HG03442 (cell line): ENCODE measurements around the gene PROSER2.
"Not testable (repeated sequence)": the region's sequence is repeated elsewhere in the genome, so short reads cannot be mapped to it uniquely, and the experiment has no call there.

ENCODE experiments used
- ATAC-seq: cut with Tn5 transposase; IDR thresholded peaks from one replicate; pipeline ENCODE4 v1.9.1; 2021; ENCODE audit warnings: mild to moderate bottlenecking, moderate library complexity; ENCODE audit not compliant: unreplicated experiment

PROSER2 gene

GRCh38 chr10:11835061-11835460, 11.9 kb downstream of the PROSER2 start:
- no peak for ATAC-seq

- no peak for ATAC-seq
Measured at GRCh38 chr10:11835704-11836103, 12.5 kb downstream of the PROSER2 start.

- ATAC-seq: no peak
Measured at GRCh38 chr10:11837372-11838161, 14.4 kb downstream of the PROSER2 start.

GRCh38 chr10:11838298-11838852, 15.2 kb downstream of the PROSER2 start:
- no peak for ATAC-seq

GRCh38 chr10:11841375-11841774, 18.2 kb downstream of the PROSER2 start:
- ATAC-seq: no peak

- ATAC-seq: no peak
Measured at GRCh38 chr10:11842411-11842810, 19.3 kb downstream of the PROSER2 start.

GRCh38 chr10:11845113-11845512, 22.0 kb downstream of the PROSER2 start:
- ATAC-seq: no peak

- ATAC-seq: no peak
Measured at GRCh38 chr10:11846542-11846941, 23.4 kb downstream of the PROSER2 start.

- no peak for ATAC-seq
Measured at GRCh38 chr10:11849277-11849676, 26.1 kb downstream of the PROSER2 start.

- ATAC-seq: no peak
Measured at GRCh38 chr10:11849911-11850310, 26.8 kb downstream of the PROSER2 start.

- no peak for ATAC-seq
Measured at GRCh38 chr10:11851910-11852309, 28.8 kb downstream of the PROSER2 start.

- ATAC-seq: not testable (repeated sequence)
Measured at GRCh38 chr10:11852637-11853036, 29.5 kb downstream of the PROSER2 start.

- no peak for ATAC-seq
Measured at GRCh38 chr10:11853468-11853867, 30.3 kb downstream of the PROSER2 start.

- ATAC-seq: no peak
Measured at GRCh38 chr10:11854301-11854700, 31.1 kb downstream of the PROSER2 start.

- no peak for ATAC-seq
Measured at GRCh38 chr10:11856089-11856488, 32.9 kb downstream of the PROSER2 start.

- no peak for ATAC-seq
Measured at GRCh38 chr10:11856678-11857077, 33.5 kb downstream of the PROSER2 start.

GRCh38 chr10:11858093-11858492, 34.9 kb downstream of the PROSER2 start:
- no peak for ATAC-seq

- no peak for ATAC-seq
Measured at GRCh38 chr10:11861341-11861740, 38.2 kb downstream of the PROSER2 start.

- no peak for ATAC-seq
Measured at GRCh38 chr10:11861811-11862428, 38.8 kb downstream of the PROSER2 start.

GRCh38 chr10:11863353-11864109, 40.4 kb downstream of the PROSER2 start:
- ATAC-seq: peak; percentile 97

GRCh38 chr10:11864727-11865126, 41.6 kb downstream of the PROSER2 start:
- no peak for ATAC-seq
